Measurements from ENCODE around the gene SH3GLB2.

The SH3GLB2 gene

GRCh38 chr9:129001504-129002325, 26.4 kb downstream of the SH3GLB2 start:
- no peak for TF ChIP-seq CTCF (IDR thresholded peaks at IDR 0.05; ENCODE audit: low read depth, low read length, missing control alignments)
- H3K4me3 ChIP-seq (replicated peaks; ENCODE audit: low read depth, low read length), result no peak overlapping the region
- no peak for DNase-seq (ENCODE audit: extremely low read depth, low read depth)

- DNase-seq (ENCODE audit: extremely low read depth, low read depth), result no peak
- no peak for TF ChIP-seq CTCF (IDR thresholded peaks at IDR 0.05; ENCODE audit: low read depth, low read length, missing control alignments)
- H3K4me3 ChIP-seq (replicated peaks; ENCODE audit: low read depth, low read length), result no peak overlapping the region
Observed at GRCh38 chr9:128999581-129000206, 28.4 kb downstream of the SH3GLB2 start.

- no peak overlapping the region for H3K4me3 ChIP-seq (replicated peaks; ENCODE audit: low read depth, low read length)
- TF ChIP-seq CTCF (IDR thresholded peaks at IDR 0.05; ENCODE audit: low read depth, low read length, missing control alignments), result no peak
- no peak for DNase-seq (ENCODE audit: extremely low read depth, low read depth)
Observed at GRCh38 chr9:128998462-128998861, 29.7 kb downstream of the SH3GLB2 start.

GRCh38 chr9:128995791-128996190, 32.3 kb downstream of the SH3GLB2 start:
- DNase-seq (ENCODE audit: extremely low read depth, low read depth), result no peak

GRCh38 chr9:128992995-128993394, 35.1 kb downstream of the SH3GLB2 start:
- no peak overlapping the region for H3K4me3 ChIP-seq (replicated peaks; ENCODE audit: low read depth, low read length)
- DNase-seq (ENCODE audit: extremely low read depth, low read depth), result no peak
- TF ChIP-seq CTCF (IDR thresholded peaks at IDR 0.05; ENCODE audit: low read depth, low read length, missing control alignments), result peak; percentile 33

More at GRCh38 chr9:128995791-128996190, 32.3 kb downstream of the SH3GLB2 start:
- TF ChIP-seq CTCF (IDR thresholded peaks at IDR 0.05; ENCODE audit: low read depth, low read length, missing control alignments), result no peak
- no peak overlapping the region for H3K4me3 ChIP-seq (replicated peaks; ENCODE audit: low read depth, low read length)

GRCh38 chr9:128987805-128988204, 40.3 kb downstream of the SH3GLB2 start:
- no peak for TF ChIP-seq CTCF (IDR thresholded peaks at IDR 0.05; ENCODE audit: low read depth, low read length, missing control alignments)
- DNase-seq (ENCODE audit: extremely low read depth, low read depth), result no peak
- no peak overlapping the region for H3K4me3 ChIP-seq (replicated peaks; ENCODE audit: low read depth, low read length)
